ENCODE data around the gene HMGCS1.

HMGCS1 gene

DNA sequence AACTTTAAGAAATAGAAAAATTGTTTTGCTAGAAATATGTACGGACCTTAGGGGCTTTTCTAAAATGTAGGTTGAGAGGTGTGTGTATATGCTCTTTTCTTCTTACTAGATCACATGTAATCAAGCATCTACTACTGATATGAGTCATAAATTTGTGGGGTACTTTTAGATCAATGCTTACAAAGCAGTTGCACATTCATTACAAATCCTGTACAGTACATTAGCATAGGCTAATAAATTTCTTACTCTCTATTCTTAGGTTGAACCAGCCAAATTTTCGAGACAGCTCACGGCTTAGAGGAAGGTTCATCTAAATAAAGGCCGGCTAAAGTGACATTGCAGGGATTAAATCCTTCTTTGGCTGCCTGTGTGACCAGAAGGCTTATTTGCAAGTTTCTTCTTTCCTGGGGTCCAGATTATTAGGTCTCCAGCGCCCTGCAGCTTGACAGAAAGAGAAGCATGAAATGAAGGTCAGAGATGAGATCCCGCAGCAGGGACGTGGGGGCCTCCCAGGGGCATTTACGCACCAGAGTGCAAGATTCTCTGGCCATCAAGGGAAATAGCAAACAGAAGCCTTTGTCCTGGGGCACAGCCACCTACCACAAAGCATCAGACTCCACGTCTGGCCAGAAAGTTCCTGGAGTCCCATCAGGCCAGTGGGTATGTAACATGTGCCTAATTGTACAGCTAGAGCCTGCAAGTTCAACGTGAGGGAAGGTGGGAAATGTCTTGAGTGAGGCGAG, 68.2 kb downstream of the HMGCS1 start:
- TF ChIP-seq, protein P1, sequence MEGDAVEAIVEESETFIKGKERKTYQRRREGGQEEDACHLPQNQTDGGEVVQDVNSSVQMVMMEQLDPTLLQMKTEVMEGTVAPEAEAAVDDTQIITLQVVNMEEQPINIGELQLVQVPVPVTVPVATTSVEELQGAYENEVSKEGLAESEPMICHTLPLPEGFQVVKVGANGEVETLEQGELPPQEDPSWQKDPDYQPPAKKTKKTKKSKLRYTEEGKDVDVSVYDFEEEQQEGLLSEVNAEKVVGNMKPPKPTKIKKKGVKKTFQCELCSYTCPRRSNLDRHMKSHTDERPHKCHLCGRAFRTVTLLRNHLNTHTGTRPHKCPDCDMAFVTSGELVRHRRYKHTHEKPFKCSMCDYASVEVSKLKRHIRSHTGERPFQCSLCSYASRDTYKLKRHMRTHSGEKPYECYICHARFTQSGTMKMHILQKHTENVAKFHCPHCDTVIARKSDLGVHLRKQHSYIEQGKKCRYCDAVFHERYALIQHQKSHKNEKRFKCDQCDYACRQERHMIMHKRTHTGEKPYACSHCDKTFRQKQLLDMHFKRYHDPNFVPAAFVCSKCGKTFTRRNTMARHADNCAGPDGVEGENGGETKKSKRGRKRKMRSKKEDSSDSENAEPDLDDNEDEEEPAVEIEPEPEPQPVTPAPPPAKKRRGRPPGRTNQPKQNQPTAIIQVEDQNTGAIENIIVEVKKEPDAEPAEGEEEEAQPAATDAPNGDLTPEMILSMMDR (IDR thresholded peaks at IDR 0.05; ENCODE audit: control insufficient read depth, extremely low read depth, insufficient read depth), result no peak
- no peak for DNase-seq (ENCODE audit: low read depth)
- no peak overlapping the region for H3K4me3 ChIP-seq (ENCODE audit: low read depth, low read length)

DNA sequence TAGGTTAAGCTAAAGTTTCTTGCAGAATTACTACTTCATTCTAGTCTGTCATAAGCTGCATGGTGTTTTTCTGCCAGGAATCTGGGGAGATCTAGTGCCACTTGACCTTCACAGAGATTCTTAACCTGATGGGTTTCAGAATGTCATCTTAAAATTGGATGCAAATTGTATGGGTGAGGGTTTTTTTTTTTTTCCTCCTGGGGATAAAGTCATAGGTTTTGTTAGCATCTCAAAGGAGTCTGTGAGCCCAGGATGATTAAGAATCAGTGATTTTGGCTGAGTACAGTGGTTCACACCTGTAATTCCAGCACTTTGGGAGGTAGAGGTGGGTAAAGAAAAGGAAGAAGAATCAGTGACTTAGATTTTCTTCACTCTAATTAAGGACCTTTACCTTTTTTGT, 69.9 kb downstream of the HMGCS1 start:
- H3K4me3 ChIP-seq (ENCODE audit: low read depth, low read length), result no peak overlapping the region
- DNase-seq (ENCODE audit: low read depth), result no peak
- TF ChIP-seq, protein P1 (IDR thresholded peaks at IDR 0.05; ENCODE audit: control insufficient read depth, extremely low read depth, insufficient read depth), result no peak

- no peak for DNase-seq (ENCODE audit: low read depth)
- TF ChIP-seq, protein P1 (IDR thresholded peaks at IDR 0.05; ENCODE audit: control insufficient read depth, extremely low read depth, insufficient read depth), result no peak
- H3K4me3 ChIP-seq (ENCODE audit: low read depth, low read length), result no peak overlapping the region
These were observed 71.0 kb downstream of the HMGCS1 start for GRCh38 chr5:43242196-43242595.

Measured in LNCaP clone FGC (cell line).